SU-DHL-6 (cell line): ENCODE results near the gene PGAM2.

Experiments
- CTCF ChIP-seq: fragments of 200-600 bp; sonication (generic); IDR thresholded peaks from one replicate; pipeline ENCODE4 v1.5.1; 2017; ENCODE audit warnings: antibody characterized with exemption, mild to moderate bottlenecking, low read length, moderate library complexity; ENCODE audit not compliant: insufficient read depth, poor library complexity, severe bottlenecking
- EZH2phosphoT487 ChIP-seq: fragments of 200-600 bp; sonication (generic), shearing (Covaris generic); conservative IDR thresholded peaks from 2 replicates; pipeline ENCODE4 v1.6.1; 2018; ENCODE audit warnings: mild to moderate bottlenecking, antibody characterized with exemption, low read length, moderate library complexity, mixed read lengths

- TF ChIP-seq CTCF (no peak), EZH2phosphoT487 (no peak)
These were observed 456 bp downstream of the PGAM2 start for GRCh38 chr7:44064791-44065430.
